Measurements from ENCODE around the gene ITPRID1.

DNA sequence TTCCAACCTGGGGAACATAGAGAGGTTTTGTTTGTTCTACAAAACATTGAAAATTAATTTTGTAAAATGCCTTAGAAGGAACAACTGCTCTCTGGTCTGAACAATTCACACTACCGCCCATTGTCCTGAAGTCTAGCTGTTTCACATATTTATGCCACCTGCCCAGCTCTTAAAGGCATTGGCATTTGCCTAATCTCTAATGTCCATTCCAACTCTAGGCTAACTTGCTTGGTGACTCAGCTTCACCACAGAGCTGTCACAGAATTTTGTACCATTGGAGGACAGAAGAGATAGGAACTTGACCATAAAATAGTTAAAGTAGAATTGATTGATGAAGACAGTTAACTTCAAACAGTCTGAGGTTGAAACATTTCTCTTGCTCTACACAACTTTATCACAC lies 119.6 kb downstream of the ITPRID1 start:
- TF ChIP-seq KDM1A (IDR thresholded peaks at IDR 0.05; ENCODE audit: borderline replicate concordance, low read length) (no peak), RAD21 (IDR thresholded peaks at IDR 0.05 in 1 of 2, conservative IDR thresholded peaks at IDR 0.05 in 1 of 2; ENCODE audit: low read depth in 2 of 2, low read length in 2 of 2) (no peak), RXRA (IDR thresholded peaks at IDR 0.05; ENCODE audit: insufficient read depth, low read depth, low read length) (no peak)
- TF ChIP-seq, protein P1, sequence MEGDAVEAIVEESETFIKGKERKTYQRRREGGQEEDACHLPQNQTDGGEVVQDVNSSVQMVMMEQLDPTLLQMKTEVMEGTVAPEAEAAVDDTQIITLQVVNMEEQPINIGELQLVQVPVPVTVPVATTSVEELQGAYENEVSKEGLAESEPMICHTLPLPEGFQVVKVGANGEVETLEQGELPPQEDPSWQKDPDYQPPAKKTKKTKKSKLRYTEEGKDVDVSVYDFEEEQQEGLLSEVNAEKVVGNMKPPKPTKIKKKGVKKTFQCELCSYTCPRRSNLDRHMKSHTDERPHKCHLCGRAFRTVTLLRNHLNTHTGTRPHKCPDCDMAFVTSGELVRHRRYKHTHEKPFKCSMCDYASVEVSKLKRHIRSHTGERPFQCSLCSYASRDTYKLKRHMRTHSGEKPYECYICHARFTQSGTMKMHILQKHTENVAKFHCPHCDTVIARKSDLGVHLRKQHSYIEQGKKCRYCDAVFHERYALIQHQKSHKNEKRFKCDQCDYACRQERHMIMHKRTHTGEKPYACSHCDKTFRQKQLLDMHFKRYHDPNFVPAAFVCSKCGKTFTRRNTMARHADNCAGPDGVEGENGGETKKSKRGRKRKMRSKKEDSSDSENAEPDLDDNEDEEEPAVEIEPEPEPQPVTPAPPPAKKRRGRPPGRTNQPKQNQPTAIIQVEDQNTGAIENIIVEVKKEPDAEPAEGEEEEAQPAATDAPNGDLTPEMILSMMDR (IDR thresholded peaks at IDR 0.05; ENCODE audit: control extremely low read depth in 1 of 3, insufficient read depth in 1 of 3, low read depth in 1 of 3, low read length in 3 of 3): no peak
